ENCODE measurements around the gene CYB5R4. TPM values are rescaled to one million over a fixed set of nuclear protein-coding genes. Genes with fewer than 3 reads are reported as not detected.

CYB5R4 gene
- polyA plus RNA-seq, 1 of the 3 experiments (the other 2 are of a cell fraction), result 3.3 TPM

- ChIA-PET POLR2A (no interaction called here), CTCF (interaction anchor here (1.0 to 1.5 kb wide), 2 partner anchors 146 to 331 kb away, joined by 3 to 6 read pairs; no protein-coding TSS in a partner anchor)
- no peaks in the 10 kb centered on the region for H3K79me2 ChIP-seq (ENCODE audit: insufficient read depth)
- H3K27me3 ChIP-seq (ENCODE audit: insufficient read depth), result no peaks in the 10 kb centered on the region
- H3K27ac ChIP-seq (ENCODE audit: low read depth in 2 of 2, low read length in 1 of 2), result no peak overlapping the region
- no peaks in the 10 kb centered on the region for H3K9me2 ChIP-seq
- no peak for TF ChIP-seq GATA2 (CRISPR knock-in tag; IDR thresholded peaks at IDR 0.05)
- no peak for TF ChIP-seq FOSL2 (IDR thresholded peaks at IDR 0.05; ENCODE audit: borderline replicate concordance, low read depth)
- no peak for TF ChIP-seq NRF1 (IDR thresholded peaks at IDR 0.05; ENCODE audit: low read depth, low read length)
- no peak for TF ChIP-seq YY1 (IDR thresholded peaks at IDR 0.05; ENCODE audit: low read depth)
- no peak for TF ChIP-seq CHD2 (IDR thresholded peaks at IDR 0.05; ENCODE audit: low read length, partially characterized antibody)
- no peak for TF ChIP-seq REST (IDR thresholded peaks at IDR 0.05; ENCODE audit: low read depth, low read length)
- no peak for TF ChIP-seq FOXJ3 (CRISPR knock-in tag; IDR thresholded peaks at IDR 0.05)
- no peak for TF ChIP-seq MXI1 (IDR thresholded peaks at IDR 0.05; ENCODE audit: low read depth, low read length)
- no peak for TF ChIP-seq CTCF (IDR thresholded peaks at IDR 0.05)
- TF ChIP-seq USF1 (IDR thresholded peaks at IDR 0.05; ENCODE audit: borderline replicate concordance, low read depth), result no peak
- H3K4me3 ChIP-seq (ENCODE audit: low read depth in 2 of 2, low read length in 1 of 2), result no peak overlapping the region
- no peaks in the 10 kb centered on the region for H4K20me1 ChIP-seq (ENCODE audit: insufficient read depth)
- no peaks in the 10 kb centered on the region for H3K36me3 ChIP-seq (replicated peaks in 1 of 2; ENCODE audit: control insufficient read depth in 1 of 2, insufficient read depth in 2 of 2, low read length in 1 of 2)
- no peak overlapping the region for H2AFZ ChIP-seq (ENCODE audit: low read depth)
- H3K9me3 ChIP-seq, result no peaks in the 10 kb centered on the region
- no peaks in the 10 kb centered on the region for H3F3A ChIP-seq (replicated peaks; ENCODE audit: insufficient read depth)
- DNase-seq, result no peak
- WGBS (ENCODE audit: low lambda C conversion rate), result 94% methylated on average over 1 of the region's 1 CpG
- no peak overlapping the region for H3K9ac ChIP-seq
- H3K4me1 ChIP-seq (ENCODE audit: control insufficient read depth in 1 of 2, insufficient read depth in 2 of 2, low read depth in 1 of 2, low read length in 1 of 2), result no peaks in the 10 kb centered on the region; a peak in 1 of 4 replicates
- no peak overlapping the region for H3K4me2 ChIP-seq
Measured at GRCh38 chr6:83889621-83890020, 30.1 kb downstream of the CYB5R4 start.

- Histone ChIP-seq H3K27me3 (ENCODE audit: insufficient read depth) (no peaks in the 10 kb centered on the region), H3K9ac (no peak overlapping the region), H3K4me3 (ENCODE audit: low read depth in 2 of 2, low read length in 1 of 2) (no peak overlapping the region), H3K9me2 (no peaks in the 10 kb centered on the region), H4K20me1 (ENCODE audit: insufficient read depth) (no peaks in the 10 kb centered on the region), H3K27ac (ENCODE audit: low read depth in 2 of 2, low read length in 1 of 2) (no peak overlapping the region), H3K79me2 (ENCODE audit: insufficient read depth) (no peaks in the 10 kb centered on the region), H3K4me2 (no peak overlapping the region), H2AFZ (ENCODE audit: low read depth) (no peak overlapping the region), H3F3A (replicated peaks; ENCODE audit: insufficient read depth) (no peaks in the 10 kb centered on the region), H3K9me3 (no peaks in the 10 kb centered on the region), H3K36me3 (replicated peaks in 1 of 2; ENCODE audit: control insufficient read depth in 1 of 2, insufficient read depth in 2 of 2, low read length in 1 of 2) (no peaks in the 10 kb centered on the region), H3K4me1 (ENCODE audit: control insufficient read depth in 1 of 2, insufficient read depth in 2 of 2, low read depth in 1 of 2, low read length in 1 of 2) (no peaks in the 10 kb centered on the region; a peak in 1 of 4 replicates)
- no peak for DNase-seq
- 83% methylated on average over 4 of the region's 4 CpGs for WGBS (ENCODE audit: low lambda C conversion rate)
- ChIA-PET POLR2A (no interaction called here), CTCF (no interaction called here)
- TF ChIP-seq YY1 (IDR thresholded peaks at IDR 0.05; ENCODE audit: low read depth) (no peak), GABPA (IDR thresholded peaks at IDR 0.05; ENCODE audit: low read depth) (no peak), GATA2 (CRISPR knock-in tag; IDR thresholded peaks at IDR 0.05) (no peak), RXRA (IDR thresholded peaks at IDR 0.05; ENCODE audit: borderline replicate concordance, low read depth) (no peak), ELF1 (IDR thresholded peaks at IDR 0.05) (no peak), REST (IDR thresholded peaks at IDR 0.05; ENCODE audit: low read depth, low read length) (no peak), TAF1 (IDR thresholded peaks at IDR 0.05; ENCODE audit: borderline replicate concordance, low read depth, low read length) (no peak), IRF3 (IDR thresholded peaks at IDR 0.05; ENCODE audit: low read depth, low read length) (no peak), MXI1 (IDR thresholded peaks at IDR 0.05; ENCODE audit: low read depth, low read length) (no peak), SMC3 (IDR thresholded peaks at IDR 0.05; ENCODE audit: low read depth, low read length) (no peak), RAD21 (IDR thresholded peaks at IDR 0.05; ENCODE audit: low read length) (no peak)
Measured at GRCh38 chr6:83890520-83890919, 31.0 kb downstream of the CYB5R4 start.
